Measurements from ENCODE around the gene GDAP2.

DNA sequence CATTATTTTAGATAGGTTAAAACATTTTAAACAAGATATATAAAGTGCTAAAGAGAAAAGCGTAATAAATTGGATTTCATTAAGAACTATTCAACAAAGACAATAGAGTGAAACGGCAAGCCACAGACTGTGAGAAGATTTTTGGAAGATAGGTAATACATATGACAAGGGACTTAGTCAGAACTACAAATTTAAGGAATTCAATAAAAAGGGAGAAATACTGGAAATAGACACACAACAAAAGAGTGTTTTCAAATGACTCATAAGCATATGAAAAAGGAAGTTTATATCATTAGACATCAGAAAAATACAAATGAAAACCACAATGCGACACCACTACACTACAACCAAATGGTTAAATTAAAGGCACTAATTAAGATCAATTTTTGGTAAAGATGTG is 90.5 kb downstream of the GDAP2 start:
- TF ChIP-seq, protein P1, sequence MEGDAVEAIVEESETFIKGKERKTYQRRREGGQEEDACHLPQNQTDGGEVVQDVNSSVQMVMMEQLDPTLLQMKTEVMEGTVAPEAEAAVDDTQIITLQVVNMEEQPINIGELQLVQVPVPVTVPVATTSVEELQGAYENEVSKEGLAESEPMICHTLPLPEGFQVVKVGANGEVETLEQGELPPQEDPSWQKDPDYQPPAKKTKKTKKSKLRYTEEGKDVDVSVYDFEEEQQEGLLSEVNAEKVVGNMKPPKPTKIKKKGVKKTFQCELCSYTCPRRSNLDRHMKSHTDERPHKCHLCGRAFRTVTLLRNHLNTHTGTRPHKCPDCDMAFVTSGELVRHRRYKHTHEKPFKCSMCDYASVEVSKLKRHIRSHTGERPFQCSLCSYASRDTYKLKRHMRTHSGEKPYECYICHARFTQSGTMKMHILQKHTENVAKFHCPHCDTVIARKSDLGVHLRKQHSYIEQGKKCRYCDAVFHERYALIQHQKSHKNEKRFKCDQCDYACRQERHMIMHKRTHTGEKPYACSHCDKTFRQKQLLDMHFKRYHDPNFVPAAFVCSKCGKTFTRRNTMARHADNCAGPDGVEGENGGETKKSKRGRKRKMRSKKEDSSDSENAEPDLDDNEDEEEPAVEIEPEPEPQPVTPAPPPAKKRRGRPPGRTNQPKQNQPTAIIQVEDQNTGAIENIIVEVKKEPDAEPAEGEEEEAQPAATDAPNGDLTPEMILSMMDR (IDR thresholded peaks at IDR 0.05), result no peak
- TF ChIP-seq POLR2AphosphoS5 (IDR thresholded peaks at IDR 0.05; ENCODE audit: low read depth, low read length), result no peak
